Astrocyte (in vitro differentiated cells and primary cell): Measurements from ENCODE around the gene MOSMO.

Experiments used
- CTCF ChIP-seq: IDR thresholded peaks from 2 replicates; pipeline ENCODE4 v1.5.1; 2011; ENCODE audit warnings: low read depth, mild to moderate bottlenecking, inconsistent platforms, low read length, moderate library complexity; ENCODE audit not compliant: insufficient read depth
- EZH2 ChIP-seq: IDR thresholded peaks from 2 replicates; pipeline ENCODE4 v1.6.1; 2012; ENCODE audit warnings: mild to moderate bottlenecking, low read length, inconsistent platforms; ENCODE audit not compliant: insufficient read depth

- TF ChIP-seq CTCF: no peak
- no peak for TF ChIP-seq EZH2
Measured at GRCh38 chr16:22109258-22109898, 101.5 kb downstream of the MOSMO start.
